ENCODE data around the gene ABCA9.
"Not testable (repeated sequence)": the region's sequence is repeated elsewhere in the genome, so short reads cannot be mapped to it uniquely, and the experiment has no call there.

The ABCA9 gene

DNA sequence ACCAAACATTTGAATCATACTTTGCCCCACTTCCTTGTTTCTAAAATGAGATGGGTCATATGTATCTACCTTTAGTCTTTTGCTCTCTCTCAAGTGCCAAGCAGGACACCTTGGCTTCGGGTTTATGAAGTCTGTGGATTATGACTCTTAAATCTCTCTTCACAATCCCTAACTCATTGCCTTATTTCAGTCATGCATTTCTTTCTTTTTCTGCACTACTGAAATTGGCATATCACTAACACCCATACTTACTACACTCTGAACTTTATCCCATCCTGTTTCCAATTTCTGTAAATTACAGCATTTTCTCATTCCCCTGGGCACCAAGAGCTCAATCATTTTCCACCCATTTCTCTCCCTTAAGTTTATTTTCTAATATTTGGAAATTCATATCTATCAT, 42.0 kb downstream of the ABCA9 start:
- DNase-seq: no peak
- H3K36me3 ChIP-seq: no peaks in the 10 kb centered on the region
- no peaks in the 10 kb centered on the region for H3K4me1 ChIP-seq
- no peaks in the 10 kb centered on the region for H3K9me3 ChIP-seq
- TF ChIP-seq, protein P1, sequence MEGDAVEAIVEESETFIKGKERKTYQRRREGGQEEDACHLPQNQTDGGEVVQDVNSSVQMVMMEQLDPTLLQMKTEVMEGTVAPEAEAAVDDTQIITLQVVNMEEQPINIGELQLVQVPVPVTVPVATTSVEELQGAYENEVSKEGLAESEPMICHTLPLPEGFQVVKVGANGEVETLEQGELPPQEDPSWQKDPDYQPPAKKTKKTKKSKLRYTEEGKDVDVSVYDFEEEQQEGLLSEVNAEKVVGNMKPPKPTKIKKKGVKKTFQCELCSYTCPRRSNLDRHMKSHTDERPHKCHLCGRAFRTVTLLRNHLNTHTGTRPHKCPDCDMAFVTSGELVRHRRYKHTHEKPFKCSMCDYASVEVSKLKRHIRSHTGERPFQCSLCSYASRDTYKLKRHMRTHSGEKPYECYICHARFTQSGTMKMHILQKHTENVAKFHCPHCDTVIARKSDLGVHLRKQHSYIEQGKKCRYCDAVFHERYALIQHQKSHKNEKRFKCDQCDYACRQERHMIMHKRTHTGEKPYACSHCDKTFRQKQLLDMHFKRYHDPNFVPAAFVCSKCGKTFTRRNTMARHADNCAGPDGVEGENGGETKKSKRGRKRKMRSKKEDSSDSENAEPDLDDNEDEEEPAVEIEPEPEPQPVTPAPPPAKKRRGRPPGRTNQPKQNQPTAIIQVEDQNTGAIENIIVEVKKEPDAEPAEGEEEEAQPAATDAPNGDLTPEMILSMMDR (IDR thresholded peaks at IDR 0.05; ENCODE audit: low read depth, low read length): no peak
- no peak overlapping the region for H3K4me3 ChIP-seq (ENCODE audit: low read depth, low read length)
- no peaks in the 10 kb centered on the region for H3K27me3 ChIP-seq

DNA sequence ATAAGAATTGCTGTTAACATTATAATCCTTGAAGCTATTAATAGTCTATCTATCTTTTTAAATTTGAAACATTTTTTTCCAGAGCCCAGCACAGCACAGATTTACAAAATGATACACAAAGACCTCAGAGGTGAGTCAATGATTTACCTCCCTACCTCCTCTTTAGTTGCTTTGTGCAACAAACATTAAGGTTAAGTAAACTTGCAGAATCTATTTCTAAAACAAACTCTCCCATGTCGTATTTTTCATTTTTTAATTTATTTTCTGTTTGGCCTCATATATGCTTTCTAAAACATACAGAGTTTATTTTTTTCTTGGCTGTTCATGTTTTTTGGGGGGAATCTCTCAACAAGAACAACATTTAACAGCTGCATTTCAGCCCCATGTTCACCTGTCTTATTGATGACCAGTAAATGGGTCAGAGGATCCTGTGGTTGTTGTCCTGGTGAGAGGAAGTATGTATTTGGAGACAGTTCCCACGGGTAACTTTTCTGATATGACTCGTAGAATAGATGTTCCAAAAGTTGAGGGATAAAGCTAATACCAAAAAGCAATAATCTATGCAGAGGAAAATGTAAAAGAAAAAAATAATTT, 42.6 kb downstream of the ABCA9 start:
- Histone ChIP-seq H3K4me1 (no peaks in the 10 kb centered on the region), H3K9me3 (no peaks in the 10 kb centered on the region), H3K36me3 (no peaks in the 10 kb centered on the region), H3K27me3 (no peaks in the 10 kb centered on the region), H3K4me3 (ENCODE audit: low read depth, low read length) (no peak overlapping the region)
- TF ChIP-seq, protein P1 (IDR thresholded peaks at IDR 0.05; ENCODE audit: low read depth, low read length): no peak
- DNase-seq: no peak

DNA sequence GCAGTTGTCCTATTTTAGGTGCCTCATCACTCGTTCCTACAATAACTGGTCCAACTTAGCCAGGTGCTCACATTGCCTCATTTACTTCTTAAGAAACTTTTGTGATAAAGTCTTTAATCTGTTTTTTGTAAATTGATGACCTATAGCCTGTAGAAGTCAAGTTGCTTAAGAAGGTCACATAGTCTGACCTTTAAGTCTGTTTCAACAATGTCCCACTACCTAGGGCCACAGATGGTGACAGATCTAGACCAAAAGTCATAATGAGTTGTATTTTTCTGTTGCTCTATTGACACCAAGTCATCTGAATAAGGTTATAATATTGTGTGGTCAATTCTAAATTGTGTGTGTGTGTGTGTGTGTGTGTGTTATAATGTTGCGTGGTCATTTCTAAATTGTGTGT, 45.1 kb downstream of the ABCA9 start:
- no peaks in the 10 kb centered on the region for H3K9me3 ChIP-seq
- H3K4me1 ChIP-seq: no peaks in the 10 kb centered on the region
- TF ChIP-seq, protein P1 (IDR thresholded peaks at IDR 0.05; ENCODE audit: low read depth, low read length): no peak
- no peaks in the 10 kb centered on the region for H3K36me3 ChIP-seq
- no peak overlapping the region for H3K4me3 ChIP-seq (ENCODE audit: low read depth, low read length)
- H3K27me3 ChIP-seq: no peaks in the 10 kb centered on the region
- DNase-seq: no peak

- no peak for DNase-seq
- Histone ChIP-seq H3K9me3 (no peaks in the 10 kb centered on the region), H3K36me3 (no peaks in the 10 kb centered on the region), H3K4me3 (ENCODE audit: low read depth, low read length) (no peak overlapping the region), H3K27me3 (no peaks in the 10 kb centered on the region), H3K4me1 (no peaks in the 10 kb centered on the region)
- TF ChIP-seq, protein P1 (IDR thresholded peaks at IDR 0.05; ENCODE audit: low read depth, low read length): no peak
These were observed 47.6 kb downstream of the ABCA9 start for GRCh38 chr17:69012895-69013805.

- TF ChIP-seq, protein P1 (IDR thresholded peaks at IDR 0.05; ENCODE audit: low read depth, low read length): no peak
- no peak for DNase-seq
- no peaks in the 10 kb centered on the region for H3K4me1 ChIP-seq
- H3K4me3 ChIP-seq (ENCODE audit: low read depth, low read length): no peak overlapping the region
- H3K9me3 ChIP-seq: no peaks in the 10 kb centered on the region
- no peaks in the 10 kb centered on the region for H3K27me3 ChIP-seq
- H3K36me3 ChIP-seq: no peaks in the 10 kb centered on the region
These were observed 50.8 kb downstream of the ABCA9 start for GRCh38 chr17:69009930-69010329.

GRCh38 chr17:69004759-69005158, 56.0 kb downstream of the ABCA9 start:
- not testable (repeated sequence) for DNase-seq; H3K4me1 ChIP-seq; H3K4me3 ChIP-seq (ENCODE audit: low read depth, low read length); H3K27me3 ChIP-seq; H3K36me3 ChIP-seq; H3K9me3 ChIP-seq

- not testable (repeated sequence) for H3K4me3 ChIP-seq (ENCODE audit: low read depth, low read length); H3K27me3 ChIP-seq; DNase-seq; H3K9me3 ChIP-seq; H3K36me3 ChIP-seq; H3K4me1 ChIP-seq
These were observed 61.0 kb downstream of the ABCA9 start for GRCh38 chr17:68999743-69000142.

Data from BE2C (cell line).